Activated effector memory CD4-positive, alpha-beta T cell treated with anti-CD3 and anti-CD28 coated beads, Interleukin-2, amount 50 U/mL, for 16 hours (primary cell): ENCODE results near the gene SLC6A19.
"Not testable (repeated sequence)": the region's sequence is repeated elsewhere in the genome, so short reads cannot be mapped to it uniquely, and the experiment has no call there.

Experiments
- DNase-seq: peaks from one replicate; pipeline ENCODE4 v3.0.0-alpha.2; 2020

Gene SLC6A19

DNA sequence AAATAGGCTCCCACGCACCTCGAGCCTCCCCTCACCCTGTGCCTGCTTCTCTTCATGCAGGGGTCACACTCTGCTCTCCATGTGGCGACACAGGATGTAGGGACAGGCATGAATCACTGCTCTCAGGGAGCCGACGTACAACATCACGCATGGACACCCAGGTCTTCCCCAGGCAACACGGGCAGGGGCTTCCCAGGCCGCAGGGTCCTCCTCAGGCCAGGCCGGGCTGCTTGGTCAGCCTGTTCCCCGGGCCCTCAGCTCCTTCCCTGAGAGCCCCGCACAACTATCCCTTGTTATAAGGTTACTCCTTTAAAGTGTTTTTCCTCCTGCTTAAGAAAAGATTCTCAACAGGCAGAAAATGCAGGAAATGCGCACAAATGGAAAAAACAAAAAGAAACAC lies 24.8 kb downstream of the SLC6A19 start:
- no peak for DNase-seq

DNA sequence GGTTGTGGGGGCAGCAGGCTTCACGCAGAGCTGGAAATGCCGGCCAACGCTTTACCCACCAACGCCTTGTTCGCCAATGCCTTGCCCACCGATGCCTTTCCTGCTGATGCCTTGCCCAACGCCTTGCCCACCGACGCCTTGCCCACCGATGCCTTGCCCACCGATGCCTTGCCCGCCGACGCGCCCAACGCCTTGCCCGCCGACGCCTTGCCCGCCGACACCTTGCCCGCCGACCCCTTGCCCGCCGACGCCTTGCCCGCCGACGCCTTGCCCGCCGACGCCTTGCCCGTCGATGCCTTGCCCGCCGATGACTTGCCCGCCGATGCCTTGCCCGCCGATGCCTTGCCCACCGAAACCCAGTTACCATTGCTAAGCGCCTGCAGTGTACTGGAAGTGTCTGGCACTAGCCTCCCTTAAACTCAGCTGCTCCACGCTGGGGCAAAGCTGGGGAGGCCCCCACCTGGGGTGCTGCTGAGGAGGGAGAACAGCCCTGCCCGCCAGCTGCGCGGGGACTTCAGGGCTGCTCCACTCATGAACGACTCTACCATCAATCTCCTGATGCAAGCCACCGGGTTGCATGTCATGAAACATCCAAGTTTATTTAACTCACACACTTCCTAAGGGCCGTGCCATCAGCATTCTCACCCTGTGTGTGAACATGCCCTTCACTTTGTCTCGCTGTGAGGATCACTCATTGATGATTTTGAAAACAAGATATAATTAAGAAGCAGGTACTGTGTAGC lies 25.6 kb downstream of the SLC6A19 start:
- DNase-seq: no peak

DNA sequence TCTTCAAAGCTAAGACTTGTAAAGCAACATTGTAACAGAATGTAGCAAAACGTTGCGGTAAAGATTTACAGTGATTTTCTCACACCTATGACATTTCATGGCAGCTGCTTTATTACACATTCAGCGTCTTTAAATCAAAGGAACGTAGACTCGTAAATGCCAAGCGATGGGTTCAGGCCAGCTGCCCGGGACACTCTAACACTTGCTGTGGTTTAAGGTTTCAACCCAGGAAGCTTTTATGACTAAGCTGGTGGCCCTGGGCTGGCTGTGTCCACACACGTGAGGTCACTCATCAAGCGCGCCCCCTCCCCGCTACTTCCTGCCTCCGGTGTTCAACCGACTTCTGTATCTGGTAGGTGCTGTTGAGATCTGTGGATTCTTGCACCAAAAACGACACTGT lies 26.3 kb downstream of the SLC6A19 start:
- DNase-seq: no peak

DNA sequence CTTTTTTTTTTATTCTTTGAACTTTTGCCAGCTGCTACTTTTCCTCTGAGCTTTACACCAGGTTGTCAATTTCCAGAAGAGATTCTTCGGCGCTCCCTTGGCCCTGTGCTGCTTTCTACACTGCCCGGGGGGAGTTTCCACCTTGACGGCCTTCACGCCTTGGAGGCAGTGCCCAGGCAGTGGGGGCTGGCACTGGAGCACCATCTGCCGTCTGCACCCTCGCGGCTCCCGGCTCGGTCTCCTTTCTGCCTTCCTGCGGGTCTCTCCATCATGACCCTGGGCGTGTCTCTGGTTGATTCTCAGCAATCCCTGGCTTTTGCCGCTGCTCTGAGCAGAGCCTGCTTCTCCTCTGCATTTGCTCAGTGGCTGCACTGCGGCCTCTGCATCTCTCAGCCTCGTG lies 26.7 kb downstream of the SLC6A19 start:
- no peak for DNase-seq

DNA sequence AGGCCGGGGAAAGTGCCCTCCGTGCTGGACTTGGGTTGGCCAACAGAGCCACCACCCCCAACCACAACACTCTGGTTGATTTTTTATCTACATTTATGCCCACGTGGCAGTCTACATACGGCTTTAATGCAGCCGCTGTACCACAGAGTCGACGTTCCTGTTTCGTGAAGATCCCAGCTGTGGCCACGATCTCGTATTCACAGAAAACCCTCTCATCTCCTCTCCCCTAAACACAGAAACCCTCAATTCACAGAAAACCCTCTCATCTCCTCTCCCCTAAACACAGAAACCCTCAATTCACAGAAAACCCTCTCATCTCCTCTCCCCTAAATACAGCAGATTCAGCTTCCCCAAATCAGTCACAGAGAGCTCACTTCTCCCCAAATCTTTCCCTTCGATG lies 27.6 kb downstream of the SLC6A19 start:
- not testable (repeated sequence) for DNase-seq

DNA sequence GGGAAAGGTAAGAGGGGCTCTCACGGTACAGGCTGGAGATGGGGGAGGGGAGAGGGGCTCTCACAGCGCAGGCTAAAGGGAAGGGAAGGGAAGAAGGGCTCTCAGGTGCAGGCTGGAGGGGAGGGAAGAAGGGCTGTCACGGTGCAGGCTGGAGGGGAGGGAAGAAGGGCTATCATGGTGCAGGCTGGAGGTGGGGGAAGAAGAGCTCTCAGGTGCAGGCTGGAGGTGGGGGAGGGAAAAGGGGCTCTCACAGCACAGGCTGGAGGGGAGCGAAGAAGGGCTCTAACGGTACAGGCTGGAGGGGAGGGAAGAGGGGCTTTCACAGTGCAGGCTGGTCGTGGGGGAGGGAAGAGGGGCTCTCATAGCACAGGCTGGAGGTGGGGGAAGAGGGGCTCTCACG lies 28.4 kb downstream of the SLC6A19 start:
- DNase-seq: no peak

DNA sequence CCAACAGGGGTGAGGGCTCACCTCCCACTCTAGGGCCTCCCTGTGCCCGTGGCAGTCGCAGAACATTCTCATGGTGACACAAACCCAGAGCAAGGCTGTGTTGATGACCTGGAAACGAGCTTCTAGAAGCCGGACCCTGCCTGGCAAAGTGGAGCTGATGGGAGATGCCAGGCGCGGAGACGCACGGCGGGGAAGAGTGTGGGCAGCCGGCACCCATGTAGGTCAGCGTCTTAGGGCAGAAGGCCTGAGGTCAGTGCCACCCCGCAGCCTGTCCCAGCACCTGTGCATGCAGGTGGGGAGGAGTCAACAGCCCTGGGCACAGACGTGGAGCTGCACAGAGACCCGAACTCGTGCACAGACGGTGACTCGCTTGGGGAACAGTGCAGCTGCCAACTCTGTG lies 29.2 kb downstream of the SLC6A19 start:
- no peak for DNase-seq

DNA sequence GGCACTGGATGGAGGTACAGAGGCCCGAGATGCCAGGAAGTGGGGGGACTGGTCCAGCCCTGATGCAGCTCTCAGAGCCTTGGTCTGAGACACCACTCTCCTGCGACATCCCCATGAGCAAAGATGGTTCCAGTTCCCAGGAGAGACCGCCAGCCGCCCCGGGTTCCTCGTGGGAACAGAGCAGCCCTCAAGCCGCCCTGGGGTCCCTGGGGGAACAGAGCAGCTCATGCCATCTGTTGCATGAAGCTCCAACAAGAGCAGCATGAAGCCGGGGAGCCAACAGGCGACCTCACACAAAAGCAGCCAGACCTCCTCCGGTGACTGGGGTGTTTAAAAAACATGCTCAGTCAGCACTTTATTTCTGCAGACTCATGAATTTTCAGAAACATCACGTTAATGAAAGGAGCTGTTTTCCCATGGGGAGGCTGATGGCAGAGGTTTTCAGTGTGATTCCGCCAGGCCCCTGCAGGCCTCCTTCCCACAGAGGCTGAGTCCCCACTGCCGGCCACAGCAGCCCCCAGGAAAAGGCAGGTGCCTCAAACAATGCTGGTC lies 30.0 kb downstream of the SLC6A19 start:
- no peak for DNase-seq

DNA sequence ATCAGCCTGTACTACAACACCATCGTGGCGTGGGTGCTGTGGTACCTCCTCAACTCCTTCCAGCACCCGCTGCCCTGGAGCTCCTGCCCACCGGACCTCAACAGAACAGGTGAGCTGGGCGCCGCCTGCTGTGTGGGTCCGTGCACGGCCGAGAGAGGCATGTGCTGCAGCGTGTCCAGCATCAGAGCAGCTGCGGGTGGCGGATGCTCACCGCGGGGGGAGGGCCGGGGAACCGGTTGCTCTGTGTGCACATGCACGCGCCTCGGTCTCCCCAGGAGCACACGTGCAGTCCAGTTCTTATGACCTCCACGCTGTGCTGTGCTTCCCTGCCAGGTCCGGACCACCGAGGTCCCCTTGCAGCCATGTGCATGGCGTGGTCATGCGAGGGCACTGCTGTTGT lies 31.4 kb downstream of the SLC6A19 start:
- no peak for DNase-seq

DNA sequence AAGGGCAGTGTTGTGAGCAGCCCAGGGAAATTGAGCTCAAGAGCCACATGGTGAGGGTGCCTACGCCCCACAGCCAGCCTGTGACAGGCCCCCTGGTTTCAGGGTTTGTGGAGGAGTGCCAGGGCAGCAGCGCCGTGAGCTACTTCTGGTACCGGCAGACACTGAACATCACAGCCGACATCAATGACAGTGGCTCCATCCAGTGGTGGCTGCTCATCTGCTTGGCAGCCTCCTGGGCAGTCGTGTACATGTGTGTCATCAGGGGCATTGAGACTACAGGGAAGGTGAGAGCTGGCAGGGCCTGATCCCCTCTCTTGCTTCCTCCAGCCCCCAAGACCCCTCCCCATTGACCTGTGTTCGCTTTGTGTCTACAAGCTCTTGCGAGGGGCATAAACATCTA lies 34.0 kb downstream of the SLC6A19 start:
- DNase-seq: no peak

DNA sequence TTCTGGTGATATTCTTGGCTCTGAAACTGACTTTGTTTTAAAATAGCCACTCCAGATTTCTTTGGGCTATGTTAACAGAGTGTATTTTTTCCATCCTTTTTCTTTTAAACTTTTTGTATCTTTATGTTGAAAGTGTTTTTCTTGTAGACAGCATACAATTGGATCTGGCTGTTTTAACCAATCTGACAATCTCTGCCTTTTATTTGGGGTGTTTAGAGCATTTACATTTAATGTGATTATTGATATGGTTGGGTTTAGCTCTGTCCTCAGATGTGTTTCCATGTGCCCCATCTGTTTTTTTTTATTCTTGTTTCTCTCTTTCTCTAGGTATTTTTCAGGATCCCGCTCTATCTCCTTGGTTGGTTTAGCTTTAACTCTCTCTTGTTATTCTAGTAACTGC lies 34.4 kb downstream of the SLC6A19 start:
- DNase-seq: no peak

DNA sequence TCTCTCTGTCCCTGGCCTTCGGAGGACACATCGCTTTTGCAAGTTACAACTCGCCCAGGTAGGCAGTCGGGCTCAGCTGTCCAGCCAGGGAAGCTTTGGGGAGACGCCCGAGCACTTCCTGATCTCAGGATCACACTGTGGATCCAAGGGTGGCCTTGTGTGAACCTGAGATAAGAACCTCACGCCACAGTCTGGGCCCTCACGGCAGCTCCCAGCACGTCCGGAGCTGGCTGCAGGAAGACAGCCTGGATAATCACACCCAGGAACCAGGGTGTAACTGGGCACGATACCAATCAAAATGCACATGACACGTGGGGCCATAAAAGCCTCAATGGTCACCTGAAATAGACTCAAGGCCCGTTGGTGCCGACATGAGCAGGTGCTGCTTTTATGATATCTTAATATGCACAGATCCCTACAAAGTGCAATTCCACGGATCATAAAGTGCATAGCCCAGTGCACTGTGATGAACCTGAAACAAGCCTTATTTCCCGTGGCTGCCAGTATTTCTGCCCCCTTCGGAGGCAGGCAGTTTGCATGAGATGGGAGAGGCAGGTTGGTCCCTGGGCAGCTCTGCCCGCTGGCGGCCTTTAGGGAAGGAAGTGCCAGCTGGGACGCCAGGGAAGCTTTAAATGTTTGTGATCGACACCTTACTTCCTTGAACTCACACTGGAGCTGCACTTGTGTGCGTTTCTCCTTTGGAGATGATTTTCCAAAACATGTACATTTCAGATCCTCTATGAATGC lies 38.3 kb downstream of the SLC6A19 start:
- no peak for DNase-seq

DNA sequence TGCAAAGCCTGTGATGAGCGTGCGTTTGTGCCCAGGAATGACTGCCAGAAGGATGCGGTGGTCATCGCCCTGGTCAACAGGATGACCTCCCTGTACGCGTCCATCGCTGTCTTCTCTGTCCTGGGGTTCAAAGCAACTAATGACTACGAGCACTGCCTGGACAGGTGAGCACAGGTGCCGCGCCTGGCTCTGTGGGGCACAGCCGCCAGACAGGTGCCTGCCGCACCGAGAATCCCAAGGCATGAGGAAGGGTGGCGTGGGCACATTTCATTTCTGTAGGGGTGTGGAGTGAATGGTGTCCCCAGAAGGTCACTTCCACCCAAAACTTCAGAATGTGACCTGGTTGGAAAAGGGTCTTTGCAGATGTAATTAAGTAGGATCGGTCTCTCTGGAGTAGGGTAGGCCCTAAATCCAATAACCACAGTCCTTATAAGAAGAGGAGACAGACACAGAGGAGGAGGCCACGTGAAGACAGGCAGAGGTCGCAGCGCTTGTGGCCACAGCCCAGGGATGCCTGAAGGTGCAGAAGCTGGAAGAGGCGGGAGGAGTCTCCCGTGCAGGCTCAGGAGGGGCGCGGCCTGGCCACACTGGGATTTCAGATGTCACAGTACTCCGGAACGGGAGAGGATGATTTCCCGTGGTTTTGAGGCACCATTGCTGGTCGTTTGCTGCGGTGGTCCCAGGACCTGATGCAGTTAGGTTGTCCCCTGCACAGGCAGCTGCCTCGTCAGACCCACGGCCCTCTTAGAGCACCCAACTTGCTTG lies 39.3 kb downstream of the SLC6A19 start:
- no peak for DNase-seq

DNA sequence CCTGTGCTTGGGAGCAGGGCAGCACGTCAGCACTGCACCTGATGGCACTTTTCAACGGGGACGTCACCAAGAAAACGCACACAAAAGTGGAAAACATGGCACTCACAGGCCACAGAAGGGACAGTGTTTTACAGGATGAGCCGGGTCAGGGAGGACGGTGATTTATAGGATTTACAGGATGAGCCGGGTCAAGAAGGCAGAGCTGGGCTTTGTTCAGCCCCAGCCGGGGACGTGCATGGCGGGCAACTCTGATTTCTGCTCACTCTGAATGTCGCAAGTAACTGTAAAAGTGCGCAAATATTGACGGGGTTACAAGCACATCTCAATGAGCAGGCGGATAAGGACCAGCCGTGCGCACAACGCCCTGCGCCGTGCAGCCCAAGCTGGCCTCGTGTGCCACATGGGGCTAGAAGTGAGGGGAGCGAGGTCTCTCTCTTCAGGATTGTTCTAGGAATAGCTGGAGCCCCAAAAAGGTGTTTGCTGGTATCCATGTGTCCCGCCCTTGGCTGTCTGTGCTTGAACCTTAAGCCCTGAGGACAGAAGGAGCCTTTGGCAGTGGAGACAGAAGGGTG lies 40.2 kb downstream of the SLC6A19 start:
- no peak for DNase-seq

DNA sequence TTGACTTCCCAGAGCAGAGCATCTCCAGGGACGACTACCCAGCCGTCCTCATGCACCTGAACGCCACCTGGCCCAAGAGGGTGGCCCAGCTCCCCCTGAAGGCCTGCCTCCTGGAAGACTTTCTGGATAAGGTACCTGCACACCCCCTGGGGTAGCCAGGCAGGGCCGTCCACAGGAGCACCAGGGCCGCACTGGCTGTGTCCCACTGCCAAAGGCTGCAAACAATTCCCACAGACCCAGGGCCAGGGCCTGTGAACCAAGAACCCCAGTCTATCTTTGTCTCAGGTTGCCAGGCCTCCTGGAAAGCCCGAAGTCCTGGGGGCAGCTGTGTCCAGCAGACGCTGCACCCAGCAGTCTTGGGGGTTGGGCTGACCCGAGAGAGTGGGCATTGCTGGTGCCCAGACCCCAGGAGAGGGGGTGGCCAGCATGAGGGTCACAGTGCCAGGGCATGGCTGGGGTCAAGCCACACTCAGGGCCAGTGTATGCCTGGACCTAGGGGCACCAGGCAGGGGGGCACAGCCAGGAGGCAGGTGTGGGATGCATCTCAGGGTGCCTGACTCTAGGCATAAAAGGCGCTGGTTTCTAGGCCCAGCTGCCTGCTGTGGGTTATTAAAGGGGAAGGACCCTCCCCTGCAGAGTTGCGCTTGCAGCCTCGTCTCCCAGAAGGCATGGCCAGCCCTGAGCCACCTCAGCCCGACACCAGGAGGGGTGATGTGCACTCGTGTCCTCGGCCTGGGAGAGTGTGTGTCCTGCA lies 41.5 kb downstream of the SLC6A19 start:
- DNase-seq: no peak

DNA sequence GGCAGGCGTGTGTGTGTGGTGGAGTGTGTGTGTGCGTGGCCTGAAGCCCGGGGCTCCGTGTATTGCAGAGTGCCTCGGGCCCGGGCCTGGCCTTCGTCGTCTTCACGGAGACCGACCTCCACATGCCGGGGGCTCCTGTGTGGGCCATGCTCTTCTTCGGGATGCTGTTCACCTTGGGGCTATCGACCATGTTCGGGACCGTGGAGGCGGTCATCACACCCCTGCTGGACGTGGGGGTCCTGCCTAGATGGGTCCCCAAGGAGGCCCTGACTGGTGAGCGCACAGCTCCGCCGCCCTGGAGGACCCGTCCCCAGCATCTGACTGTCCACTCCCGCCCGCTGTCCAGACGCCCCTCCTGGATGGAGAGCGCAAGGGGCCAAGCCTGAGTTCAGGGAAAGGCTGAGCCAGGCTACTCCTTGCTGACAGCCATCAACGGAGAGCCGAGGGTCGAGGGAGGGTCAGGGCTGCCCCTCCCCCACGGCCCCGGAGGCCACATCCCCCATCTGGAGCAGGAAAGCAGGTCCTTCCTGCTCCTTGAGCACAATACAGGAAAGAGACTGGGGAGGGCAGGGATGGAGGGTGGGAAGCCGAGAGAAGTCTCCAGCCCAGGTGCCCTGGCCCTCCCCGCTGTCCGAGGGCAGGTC lies 42.2 kb downstream of the SLC6A19 start:
- no peak for DNase-seq

DNA sequence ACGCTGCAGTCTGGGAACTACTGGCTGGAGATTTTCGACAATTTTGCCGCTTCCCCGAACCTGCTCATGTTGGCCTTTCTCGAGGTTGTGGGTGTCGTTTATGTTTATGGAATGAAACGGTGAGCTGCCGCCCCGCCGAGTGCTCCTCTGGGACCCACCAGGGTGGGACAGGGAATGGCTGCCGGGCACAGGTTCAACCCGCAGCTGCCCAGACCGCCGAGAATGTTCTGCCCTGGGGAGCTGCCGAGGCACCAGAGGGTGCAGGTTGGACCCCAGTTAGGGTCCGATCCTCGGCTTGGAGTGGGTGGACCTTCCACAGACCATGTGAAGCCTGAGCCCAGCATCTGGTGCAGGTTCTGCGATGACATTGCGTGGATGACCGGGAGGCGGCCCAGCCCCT lies 42.9 kb downstream of the SLC6A19 start:
- DNase-seq: no peak

DNA sequence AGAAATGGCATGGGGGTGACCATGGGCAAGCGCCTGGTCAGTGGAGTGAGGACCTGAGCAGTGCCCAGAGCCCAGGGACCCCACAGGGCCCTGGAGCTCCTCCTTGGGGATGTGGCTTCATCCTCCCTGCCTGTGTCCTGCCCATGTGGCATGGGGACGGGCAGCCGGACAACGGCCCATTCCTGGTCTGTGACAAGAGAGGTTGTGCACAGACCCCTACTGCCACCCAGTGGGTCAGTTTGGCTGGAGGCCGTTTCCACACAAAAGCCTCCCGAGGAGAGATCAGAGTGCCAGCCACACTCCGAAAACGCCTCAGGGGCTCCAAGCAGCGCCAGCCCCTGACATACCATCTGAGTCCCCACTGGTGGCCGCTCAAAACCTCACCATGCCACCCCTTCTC lies 43.6 kb downstream of the SLC6A19 start:
- DNase-seq: no peak

DNA sequence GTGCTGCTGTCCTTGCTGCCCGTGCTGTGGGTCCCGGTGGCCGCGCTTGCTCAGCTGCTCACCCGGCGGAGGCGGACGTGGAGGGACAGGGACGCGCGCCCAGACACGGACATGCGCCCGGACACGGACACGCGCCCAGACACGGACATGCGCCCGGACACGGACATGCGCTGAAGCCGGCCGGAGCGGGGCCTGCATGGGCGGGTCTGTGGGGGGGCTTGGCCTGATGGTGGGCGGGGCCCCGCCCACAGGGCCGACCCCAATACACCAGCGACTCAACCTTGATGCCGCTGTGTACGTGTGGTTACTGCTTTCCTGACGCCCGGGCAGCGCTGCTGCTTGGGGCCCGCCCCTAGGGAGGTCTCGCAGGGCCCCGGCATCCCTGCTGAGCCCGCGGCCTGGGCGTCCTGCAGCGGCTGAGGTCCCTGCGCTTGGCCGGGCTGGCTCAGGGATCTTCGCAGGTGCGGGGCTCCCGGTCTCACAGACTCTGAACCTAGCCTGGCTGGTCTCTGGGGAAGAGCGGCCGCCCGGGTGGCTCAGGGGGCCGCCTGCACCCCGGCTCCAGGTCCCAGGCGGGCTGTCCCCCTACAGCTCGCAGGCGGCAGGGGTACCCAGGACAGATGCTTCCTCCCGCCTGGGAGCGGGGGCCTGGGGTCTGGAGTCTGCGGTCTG lies 44.6 kb downstream of the SLC6A19 start:
- no peak for DNase-seq

DNA sequence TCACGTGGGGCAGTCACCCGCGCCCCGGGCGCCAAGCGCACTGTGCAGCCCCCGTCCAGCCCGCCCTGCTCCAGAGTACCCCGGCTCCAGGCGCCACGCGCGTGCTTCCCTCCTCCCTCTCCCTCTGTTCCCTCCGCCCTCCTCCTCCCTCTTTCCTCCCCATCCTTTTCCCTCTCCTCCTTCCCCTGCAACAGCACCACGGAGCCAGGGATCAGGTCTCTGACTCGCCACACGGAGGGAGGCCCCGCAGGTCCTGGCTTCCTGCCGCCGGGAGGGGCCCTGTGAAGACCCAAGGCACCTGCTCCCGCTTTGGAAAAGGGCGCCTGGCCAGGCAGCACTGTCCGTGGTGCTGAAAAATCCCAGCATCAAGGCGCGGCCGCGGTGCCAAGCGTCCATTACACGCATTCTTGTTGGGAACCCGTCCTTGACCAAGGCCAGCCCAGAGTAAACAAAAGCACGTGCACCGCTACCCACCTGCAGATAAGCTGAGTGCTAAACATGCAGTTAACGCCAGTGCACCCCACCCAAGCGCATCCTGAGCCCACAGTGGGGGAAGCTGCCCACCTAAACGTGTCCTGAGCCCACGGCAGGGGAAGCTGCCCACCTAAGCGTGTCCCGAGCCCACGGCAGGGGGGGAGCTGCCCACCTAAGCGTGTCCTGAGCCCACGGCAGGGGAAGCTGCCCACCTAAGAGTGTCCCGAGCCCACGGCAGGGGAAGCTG lies 45.5 kb downstream of the SLC6A19 start:
- DNase-seq: no peak

DNA sequence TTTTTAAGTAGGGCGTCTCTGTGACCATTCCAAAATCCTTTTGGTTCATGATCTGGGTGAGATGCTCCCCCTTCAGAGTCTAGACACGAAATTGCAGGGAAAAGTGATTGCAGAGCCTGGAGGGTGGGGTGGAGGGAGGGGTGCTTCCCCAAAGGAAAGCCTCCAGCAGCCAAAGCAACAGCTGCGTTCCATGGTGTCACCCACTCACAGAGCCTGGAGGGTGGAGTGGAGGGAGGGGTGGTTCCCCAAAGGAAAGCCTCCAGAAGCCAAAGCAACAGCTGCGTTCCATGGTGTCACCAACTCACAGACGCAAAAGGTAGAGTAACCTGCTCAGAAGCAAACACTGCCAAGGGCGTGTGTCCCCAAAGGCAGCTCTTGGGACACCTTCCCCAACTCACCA lies 46.4 kb downstream of the SLC6A19 start:
- DNase-seq: no peak
